AG10803 (cell line): Measurements from ENCODE around the gene MYBPC2.

Source experiments
- DNase-seq: peaks from one replicate; pipeline ENCODE4 v3.0.0; 2010; ENCODE audit warnings: low read depth
- H3K4me3 ChIP-seq: 2 replicates; pipeline ENCODE4 v1.5.1; 2011; ENCODE audit warnings: mild to moderate bottlenecking, low read length, control low read depth
- TF ChIP-seq, protein P1 (sequence below): conservative IDR thresholded peaks from 2 replicates; pipeline ENCODE4 v1.5.1; 2011; ENCODE audit warnings: mild to moderate bottlenecking, low read length, control low read depth, inconsistent platforms

MYBPC2 gene

DNA sequence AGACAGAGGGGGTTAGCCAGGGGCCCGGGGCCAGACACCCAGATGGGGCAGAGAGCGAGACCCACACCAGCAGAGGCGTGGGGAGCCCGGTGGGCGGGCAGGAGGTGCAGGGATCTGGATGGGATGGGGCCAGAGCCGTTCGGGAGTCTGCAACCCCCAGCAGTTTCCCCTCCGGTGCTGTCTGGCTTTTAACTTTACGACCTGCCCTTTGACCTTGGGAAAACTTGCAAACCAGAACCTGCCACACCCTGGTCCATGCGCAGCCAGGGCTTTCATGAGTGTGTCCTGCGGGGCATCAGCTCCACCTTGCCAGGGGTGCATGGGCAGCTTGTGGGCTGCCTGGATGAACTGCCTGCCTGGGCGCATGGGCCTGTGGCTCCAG, 68.5 kb downstream of the MYBPC2 start:
- DNase-seq = no peak
- no peak overlapping the region for H3K4me3 ChIP-seq
- TF ChIP-seq, protein P1, sequence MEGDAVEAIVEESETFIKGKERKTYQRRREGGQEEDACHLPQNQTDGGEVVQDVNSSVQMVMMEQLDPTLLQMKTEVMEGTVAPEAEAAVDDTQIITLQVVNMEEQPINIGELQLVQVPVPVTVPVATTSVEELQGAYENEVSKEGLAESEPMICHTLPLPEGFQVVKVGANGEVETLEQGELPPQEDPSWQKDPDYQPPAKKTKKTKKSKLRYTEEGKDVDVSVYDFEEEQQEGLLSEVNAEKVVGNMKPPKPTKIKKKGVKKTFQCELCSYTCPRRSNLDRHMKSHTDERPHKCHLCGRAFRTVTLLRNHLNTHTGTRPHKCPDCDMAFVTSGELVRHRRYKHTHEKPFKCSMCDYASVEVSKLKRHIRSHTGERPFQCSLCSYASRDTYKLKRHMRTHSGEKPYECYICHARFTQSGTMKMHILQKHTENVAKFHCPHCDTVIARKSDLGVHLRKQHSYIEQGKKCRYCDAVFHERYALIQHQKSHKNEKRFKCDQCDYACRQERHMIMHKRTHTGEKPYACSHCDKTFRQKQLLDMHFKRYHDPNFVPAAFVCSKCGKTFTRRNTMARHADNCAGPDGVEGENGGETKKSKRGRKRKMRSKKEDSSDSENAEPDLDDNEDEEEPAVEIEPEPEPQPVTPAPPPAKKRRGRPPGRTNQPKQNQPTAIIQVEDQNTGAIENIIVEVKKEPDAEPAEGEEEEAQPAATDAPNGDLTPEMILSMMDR = no peak

DNA sequence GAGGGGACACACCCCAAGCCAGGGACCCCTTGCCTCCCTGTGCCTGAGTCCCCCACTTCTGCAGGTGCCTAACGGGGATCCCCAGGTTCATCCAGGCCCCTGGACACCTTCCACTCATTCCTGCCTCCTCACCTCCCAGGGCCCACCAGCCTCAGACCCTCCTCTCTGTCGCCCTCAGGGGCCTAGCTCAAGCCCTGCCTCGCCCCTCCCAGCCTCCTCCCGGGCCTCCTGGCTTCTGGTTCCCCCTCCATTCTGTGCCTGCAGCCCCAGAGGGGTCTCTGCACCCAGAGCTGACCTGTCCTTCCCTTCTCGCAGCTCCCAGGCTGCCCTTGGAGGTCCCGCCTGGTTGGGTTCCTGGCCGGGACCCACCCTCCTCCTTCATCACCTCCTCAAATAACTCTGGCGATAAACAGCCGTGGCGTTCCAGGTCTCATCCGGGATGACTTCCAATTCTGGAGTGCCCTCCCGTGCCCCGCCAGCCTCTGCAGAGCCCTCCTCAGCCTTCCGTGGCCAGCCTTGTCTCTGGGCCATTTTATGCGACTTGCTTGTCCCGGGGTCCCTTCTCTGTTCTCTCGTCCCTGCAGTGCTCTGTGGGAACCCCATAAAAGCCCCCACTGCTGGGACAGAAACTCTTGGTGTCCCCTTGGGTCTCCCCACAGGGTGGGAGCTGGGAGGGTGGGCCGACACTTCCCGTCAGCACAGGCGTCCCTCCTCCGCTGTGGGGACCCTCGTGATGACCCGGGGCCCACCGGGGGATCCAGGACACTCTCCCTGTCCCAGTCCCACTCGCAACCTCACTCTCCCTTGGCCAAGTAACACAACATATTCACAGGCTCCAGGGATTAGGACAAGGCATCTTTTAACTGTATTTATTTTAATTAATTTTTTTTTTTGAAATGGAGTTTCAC, 69.1 kb downstream of the MYBPC2 start:
- TF ChIP-seq, protein P1 = no peak
- no peak overlapping the region for H3K4me3 ChIP-seq
- DNase-seq = no peak

DNA sequence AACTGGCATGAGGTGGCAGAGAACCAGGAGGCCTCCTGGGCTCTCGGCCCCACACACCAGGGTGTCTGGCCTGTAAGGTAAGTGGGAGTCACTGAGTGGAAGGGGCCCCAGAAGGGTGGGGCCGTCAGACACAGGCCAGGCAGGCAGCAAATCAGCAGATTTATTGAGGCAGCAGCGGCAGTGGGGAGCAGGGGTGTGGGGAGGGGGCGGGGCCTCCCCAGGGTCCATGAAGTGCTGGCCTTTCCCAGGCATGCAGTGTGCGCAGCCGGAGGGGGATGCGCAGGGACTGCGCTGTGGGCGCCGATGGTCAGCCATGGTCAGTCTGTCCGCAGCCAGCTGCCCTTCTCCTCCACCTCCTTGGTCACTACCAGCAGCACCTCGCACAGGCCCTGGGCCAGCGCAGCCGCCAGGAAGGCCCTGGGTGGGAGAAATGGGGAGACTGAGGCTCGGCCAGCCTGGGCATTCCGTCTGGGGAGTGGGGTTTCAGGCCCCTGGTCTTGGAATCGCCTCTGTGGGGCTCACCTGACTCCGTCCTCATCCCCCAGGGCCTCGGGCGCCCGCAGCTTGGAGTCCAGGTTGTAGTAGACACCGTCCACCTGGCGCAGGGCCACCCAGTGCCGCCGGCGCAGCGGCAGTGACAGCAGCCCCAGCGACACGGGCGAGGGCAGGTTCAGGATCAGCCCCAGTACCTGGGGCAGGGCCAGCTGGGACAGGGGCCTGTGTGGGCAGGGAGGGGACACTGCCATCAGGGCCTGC, 73.3 kb downstream of the MYBPC2 start:
- no peak overlapping the region for H3K4me3 ChIP-seq
- TF ChIP-seq, protein P1 = no peak
- no peak for DNase-seq

DNA sequence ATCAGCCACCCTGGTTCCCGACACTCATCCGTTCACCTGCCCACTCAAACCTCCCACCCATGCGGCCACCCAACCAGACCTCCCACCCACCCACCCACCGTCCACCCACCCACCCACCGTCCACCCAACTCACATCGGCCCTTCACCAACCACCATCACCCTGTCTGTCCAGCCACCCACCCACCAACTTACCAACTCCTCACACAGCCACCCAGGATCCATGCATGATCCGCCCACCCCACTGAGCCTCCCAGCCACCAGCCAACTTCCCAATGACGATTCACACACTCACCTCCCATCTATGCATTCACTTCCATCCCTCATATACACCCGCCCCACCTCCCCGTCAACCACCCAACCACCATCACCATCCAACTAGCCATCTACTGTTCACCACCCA, 74.0 kb downstream of the MYBPC2 start:
- TF ChIP-seq, protein P1 = no peak
- H3K4me3 ChIP-seq = no peak overlapping the region
- DNase-seq = no peak

DNA sequence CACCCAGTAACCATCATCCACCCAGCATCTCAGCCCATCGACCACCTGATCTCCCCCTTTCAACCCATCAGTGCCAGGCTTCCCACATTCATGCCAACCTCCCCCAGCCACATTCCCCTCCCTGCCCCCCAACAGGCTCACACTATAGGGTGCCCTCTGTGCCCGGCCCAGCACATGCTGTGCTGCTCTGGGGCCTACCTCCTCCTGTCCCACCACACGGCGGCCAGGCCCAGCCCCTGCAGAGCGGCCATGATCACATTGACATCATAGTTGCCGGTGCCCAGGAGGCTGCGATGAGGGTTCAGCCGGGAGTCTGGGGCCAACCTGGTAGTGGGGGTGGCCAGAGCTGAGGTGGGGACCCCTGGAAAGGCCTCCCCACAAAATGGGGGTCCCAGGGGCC, 74.7 kb downstream of the MYBPC2 start:
- no peak for DNase-seq

DNA sequence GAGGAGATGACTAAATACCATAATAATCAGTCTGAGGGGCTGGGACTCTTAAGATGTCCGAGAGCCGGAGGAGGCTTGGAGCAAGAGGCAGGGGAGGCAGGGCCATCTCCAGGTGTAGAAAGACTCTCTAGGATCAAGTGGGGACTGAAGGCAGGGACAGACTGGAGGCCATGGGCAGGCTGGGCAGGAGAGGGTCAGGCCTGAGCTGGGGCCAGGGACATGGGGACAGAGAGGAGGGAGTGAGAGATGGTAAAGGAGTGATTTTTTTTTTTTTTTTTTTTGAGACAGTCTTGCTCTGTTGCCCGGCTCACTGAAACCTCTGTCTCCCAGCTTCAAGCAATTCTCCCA, 76.1 kb downstream of the MYBPC2 start:
- TF ChIP-seq, protein P1 = no peak
- no peak for DNase-seq
- H3K4me3 ChIP-seq = no peak overlapping the region

More for the DNA sequence above, 74.7 kb downstream of the MYBPC2 start:
- H3K4me3 ChIP-seq = no peak overlapping the region
- TF ChIP-seq, protein P1 = no peak

DNA sequence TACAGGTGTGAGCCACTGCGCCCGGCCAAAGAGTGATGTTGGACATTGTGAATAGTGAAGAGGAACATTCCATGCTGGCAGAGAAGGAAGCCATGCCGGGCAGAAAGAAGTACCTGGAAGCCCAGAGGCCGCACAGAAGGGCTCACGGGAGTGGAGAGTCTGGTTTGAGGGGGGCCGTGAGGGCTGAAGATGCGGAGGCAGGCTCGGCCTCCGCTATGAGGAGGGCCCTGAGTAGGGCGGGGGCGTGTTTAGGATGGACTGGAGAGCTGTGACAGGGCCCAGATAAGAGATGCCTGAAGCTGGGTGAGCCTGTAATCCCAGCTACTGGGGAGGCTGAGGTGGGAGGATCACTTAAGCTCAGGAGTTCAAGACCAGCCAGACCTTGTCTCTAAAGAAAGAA, 76.7 kb downstream of the MYBPC2 start:
- TF ChIP-seq, protein P1 = no peak
- no peak for DNase-seq
- H3K4me3 ChIP-seq = no peak overlapping the region
